ENCODE measurements around the gene RAB11B.
"Not testable (repeated sequence)": the region's sequence is repeated elsewhere in the genome, so short reads cannot be mapped to it uniquely, and the experiment has no call there.

RAB11B gene

DNA sequence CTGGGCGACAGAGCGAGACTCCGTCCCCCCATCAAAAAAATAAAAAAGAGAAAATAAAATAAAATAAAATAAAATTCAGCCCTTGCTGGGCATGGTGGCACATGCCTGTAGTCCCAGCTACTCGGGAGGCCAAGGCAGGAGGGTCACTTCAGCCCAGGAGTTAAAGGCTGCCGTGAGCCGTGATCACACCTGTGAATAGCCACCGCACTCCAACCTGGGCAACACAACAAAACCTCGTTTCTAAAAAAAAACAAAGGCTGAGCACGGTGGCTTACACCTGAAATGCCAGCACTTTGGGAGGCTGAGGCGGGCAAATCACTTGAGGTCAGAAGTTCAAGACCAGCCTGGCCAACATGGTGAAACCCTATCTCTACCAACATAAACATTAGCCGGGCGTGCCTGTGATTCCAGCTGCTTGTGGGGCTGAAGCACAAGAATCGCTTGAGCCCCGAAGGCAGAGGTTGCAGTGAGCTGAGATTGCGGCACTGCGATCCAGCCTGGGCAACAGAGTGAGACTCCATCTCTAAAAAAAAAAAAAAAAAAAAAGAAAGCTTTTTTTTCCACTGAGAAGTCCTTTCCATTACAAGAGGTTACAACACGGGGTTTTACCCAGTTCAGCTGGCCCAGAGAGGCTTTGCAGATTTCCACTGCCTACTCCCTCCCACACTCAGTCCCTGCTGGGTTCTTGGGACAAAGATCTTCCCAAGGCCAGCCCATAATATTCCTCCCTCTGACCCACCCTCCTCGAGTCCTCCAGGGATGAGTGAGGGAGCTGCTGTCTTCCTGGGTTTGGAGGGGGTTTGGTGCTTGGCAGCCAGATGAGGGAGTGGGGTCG, 19.8 kb upstream of the RAB11B start:
- no peak for DNase-seq (ENCODE audit: low read depth in 1 of 2, low spot score in 1 of 2)

GRCh38 chr19:8371011-8371804, 19.0 kb upstream of the RAB11B start:
- no peak for DNase-seq (ENCODE audit: low read depth in 1 of 2, low spot score in 1 of 2)

GRCh38 chr19:8373867-8374813, 16.0 kb upstream of the RAB11B start:
- DNase-seq (ENCODE audit: low read depth in 1 of 2, low spot score in 1 of 2) = no peak

DNA sequence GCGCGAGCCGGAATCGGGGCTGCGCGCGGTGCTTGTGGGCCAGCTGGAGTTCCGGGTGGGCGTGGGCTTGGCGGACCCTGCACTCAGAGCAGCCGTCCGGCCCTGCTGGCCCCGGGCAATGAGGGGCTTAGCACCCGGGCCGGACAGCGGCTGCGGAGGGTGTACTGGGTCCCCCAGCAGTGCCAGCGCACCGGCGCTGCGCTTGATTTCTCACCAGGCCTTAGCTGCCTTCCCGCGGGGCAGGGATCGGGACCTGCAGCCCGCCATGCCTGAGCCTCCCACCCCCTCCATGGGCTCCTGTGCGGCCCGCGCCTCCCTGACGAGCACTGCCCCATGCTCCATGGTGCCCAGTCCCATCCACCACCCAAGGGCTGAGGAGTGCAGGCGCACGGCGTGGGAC, 14.4 kb upstream of the RAB11B start:
- DNase-seq (ENCODE audit: low read depth in 1 of 2, low spot score in 1 of 2) = not testable (repeated sequence)

GRCh38 chr19:8376373-8376974, 13.7 kb upstream of the RAB11B start:
- DNase-seq (ENCODE audit: low read depth in 1 of 2, low spot score in 1 of 2) = not testable (repeated sequence)

- no peak for DNase-seq (ENCODE audit: low read depth in 1 of 2, low spot score in 1 of 2)
These were observed 12.6 kb upstream of the RAB11B start for GRCh38 chr19:8377598-8377997.

DNA sequence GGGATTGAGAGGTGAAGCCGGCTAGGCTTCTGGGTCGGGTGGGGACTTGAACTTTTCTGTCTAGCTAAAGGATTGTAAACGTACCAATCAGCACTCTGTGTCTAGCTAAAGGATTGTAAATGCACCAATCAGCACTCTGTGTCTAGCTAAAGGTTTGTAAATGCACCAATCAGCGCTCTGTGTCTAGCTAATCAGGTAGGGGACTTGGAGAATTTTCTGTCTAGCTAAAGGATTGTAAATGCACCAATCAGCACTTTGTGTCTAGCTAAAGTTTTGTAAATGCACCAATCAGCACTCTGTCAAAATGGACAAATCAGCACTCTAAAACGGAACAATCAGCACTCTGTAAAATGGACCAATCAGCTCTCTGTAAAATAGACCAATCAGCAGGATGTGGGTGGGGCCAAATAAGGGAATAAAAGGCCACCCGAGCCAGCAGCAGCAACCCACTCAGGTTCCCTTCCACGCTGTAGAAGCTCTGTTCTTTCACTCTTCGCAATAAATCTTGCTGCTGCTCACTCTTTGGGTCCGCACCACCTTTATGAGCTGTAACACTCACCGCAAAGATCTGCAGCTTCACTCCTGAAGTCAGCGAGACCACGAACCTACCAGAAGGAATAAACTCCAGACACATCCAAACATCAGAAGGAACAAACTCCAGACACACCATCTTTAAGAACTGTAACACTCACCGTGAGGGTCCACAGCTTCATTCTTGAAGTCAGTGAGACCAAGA, 10.8 kb upstream of the RAB11B start:
- DNase-seq (ENCODE audit: low read depth in 1 of 2, low spot score in 1 of 2) = not testable (repeated sequence)

DNA sequence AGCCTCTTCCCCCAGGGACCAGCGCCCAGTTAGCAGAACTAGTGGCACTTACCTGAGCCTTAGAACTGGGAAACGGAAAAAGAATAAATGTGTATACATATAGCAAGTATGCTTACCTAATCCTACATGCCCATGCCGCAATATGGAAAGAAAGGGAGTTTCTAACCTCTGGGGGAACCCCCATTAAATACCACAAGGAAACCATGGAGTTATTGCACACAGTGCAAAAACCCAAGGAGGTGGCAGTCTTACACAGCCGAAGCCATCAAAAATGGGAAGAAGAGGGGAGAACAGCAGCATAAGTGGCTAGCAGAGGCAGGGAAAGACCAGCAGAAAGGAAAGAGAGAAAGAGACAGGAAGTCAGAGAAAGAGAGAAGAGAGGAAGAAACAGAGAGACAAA, 5.6 kb upstream of the RAB11B start:
- not testable (repeated sequence) for DNase-seq (ENCODE audit: low read depth in 1 of 2, low spot score in 1 of 2)

GRCh38 chr19:8385103-8385502, 5.1 kb upstream of the RAB11B start:
- not testable (repeated sequence) for DNase-seq (ENCODE audit: low read depth in 1 of 2, low spot score in 1 of 2)

DNA sequence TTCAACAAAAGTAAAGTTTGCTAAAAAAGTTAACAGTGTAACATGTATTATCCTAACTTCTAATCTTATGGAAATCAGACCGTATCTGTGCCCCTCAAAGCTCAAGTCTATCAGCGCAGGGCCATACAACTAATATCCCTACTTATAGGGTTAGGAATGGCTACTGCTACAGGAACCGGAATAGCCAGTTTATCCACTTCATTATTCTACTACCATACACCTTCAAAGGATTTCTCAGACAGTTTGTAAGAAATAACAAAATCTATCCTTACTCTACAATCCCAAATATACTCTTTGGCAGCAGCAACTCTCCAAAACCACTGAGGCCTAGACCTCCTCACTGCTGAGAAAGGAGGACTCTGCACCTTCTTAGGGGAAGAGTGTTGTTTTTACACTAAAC, 4.6 kb upstream of the RAB11B start:
- DNase-seq (ENCODE audit: low read depth in 1 of 2, low spot score in 1 of 2) = not testable (repeated sequence)

- not testable (repeated sequence) for DNase-seq (ENCODE audit: low read depth in 1 of 2, low spot score in 1 of 2)
These were observed 3.7 kb upstream of the RAB11B start for GRCh38 chr19:8386419-8386818.

GRCh38 chr19:8386990-8387389, 3.2 kb upstream of the RAB11B start:
- DNase-seq (ENCODE audit: low read depth in 1 of 2, low spot score in 1 of 2) = no peak

- no peak for DNase-seq (ENCODE audit: low read depth in 1 of 2, low spot score in 1 of 2)
These were observed 2.2 kb upstream of the RAB11B start for GRCh38 chr19:8387688-8388611.

DNA sequence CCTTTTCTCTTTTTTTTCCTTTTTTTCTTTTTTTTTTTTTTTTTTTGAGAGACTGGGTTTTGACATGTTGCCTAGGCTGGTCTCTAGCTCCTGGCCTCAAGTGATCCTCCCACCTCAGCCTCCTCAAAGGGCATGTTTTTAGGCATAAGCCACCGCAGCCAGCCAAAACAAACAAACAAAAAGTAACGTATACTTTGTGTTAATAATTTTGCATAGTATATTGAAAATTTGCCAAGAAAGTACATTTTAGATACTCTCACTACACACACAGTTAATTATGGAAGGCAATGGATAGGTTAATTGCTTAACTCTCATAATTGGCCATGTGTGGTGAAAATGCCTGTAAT, 1.6 kb upstream of the RAB11B start:
- no peak for DNase-seq (ENCODE audit: low read depth in 1 of 2, low spot score in 1 of 2)

DNA sequence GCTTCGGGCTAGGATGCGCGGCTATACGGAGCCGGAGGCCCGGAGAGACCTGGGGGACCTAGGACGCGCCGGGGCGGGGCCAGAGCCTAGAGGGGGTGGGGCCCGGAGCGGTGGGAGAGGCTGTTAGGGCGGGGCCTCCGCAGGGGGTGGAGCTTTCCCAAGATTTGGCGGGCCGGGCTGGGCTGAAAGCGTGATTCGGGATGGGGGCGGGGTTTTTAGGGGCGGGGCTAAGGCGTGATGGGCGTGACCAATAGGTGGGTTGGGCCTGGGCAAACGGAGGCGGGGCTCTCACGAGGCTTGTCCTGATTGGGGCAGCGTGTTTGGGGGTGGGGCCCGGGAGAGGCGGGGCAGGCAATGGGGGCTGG, 439 bp downstream of the RAB11B start:
- peak; percentile 81 to 85 for DNase-seq (ENCODE audit: low read depth in 1 of 2, low spot score in 1 of 2)

- DNase-seq (ENCODE audit: low read depth in 1 of 2, low spot score in 1 of 2) = no peak
These were observed 1.2 kb downstream of the RAB11B start for GRCh38 chr19:8391198-8392016.

GRCh38 chr19:8392017-8392591, 1.9 kb downstream of the RAB11B start:
- DNase-seq (ENCODE audit: low read depth in 1 of 2, low spot score in 1 of 2) = no peak
